Right lobe of liver (tissue), 4 donors: Measurements from ENCODE around the gene GSG1L.
"Not testable (repeated sequence)": the region's sequence is repeated elsewhere in the genome, so short reads cannot be mapped to it uniquely, and the experiment has no call there.

Experiments used
- POLR2A ChIP-seq: fragments of 450-650 bp; IDR thresholded peaks from one replicate; pipeline ENCODE4 v1.6.1; 2017; ENCODE audit warnings: antibody characterized with exemption, mild to moderate bottlenecking
- TF ChIP-seq, protein P1 (sequence below), 4 donors: fragments of 200-600 bp in 3 of 4; fragments of 450-650 bp in 1 of 4; IDR thresholded peaks; one replicate each; pipeline versions ENCODE4 v1.5.1 to v1.8.0; 2016 to 2022; ENCODE audit warnings: antibody characterized with exemption in 4 of 4, mild to moderate bottlenecking in 2 of 4
- donor health status: DM: no; HTN: no; CAD: no.
- donor health status: DM: no; HTN: no; CAD: no.
- donor health status: DM: no; HTN: yes; CAD: no.

DNA sequence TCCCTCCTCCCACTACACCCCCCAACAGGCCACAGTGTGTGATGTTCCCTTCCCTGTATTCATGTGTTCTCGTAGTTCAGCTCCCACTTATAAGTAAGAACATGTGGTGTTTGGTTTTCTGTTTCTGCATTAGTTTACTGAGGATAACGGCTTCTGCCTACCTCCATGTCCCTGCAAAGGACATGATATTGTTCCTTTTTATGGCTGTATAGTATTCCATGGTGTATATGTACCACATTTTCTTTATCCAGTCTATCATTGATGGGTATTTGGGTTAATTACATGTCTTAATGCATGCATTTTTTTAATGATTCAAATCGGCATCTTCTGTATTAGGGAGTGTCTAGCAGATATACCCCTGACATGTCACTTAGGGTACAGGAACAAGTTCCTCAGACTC is 320.5 kb downstream of the GSG1L start:
- not testable (repeated sequence) for TF ChIP-seq POLR2A
- TF ChIP-seq, protein P1, sequence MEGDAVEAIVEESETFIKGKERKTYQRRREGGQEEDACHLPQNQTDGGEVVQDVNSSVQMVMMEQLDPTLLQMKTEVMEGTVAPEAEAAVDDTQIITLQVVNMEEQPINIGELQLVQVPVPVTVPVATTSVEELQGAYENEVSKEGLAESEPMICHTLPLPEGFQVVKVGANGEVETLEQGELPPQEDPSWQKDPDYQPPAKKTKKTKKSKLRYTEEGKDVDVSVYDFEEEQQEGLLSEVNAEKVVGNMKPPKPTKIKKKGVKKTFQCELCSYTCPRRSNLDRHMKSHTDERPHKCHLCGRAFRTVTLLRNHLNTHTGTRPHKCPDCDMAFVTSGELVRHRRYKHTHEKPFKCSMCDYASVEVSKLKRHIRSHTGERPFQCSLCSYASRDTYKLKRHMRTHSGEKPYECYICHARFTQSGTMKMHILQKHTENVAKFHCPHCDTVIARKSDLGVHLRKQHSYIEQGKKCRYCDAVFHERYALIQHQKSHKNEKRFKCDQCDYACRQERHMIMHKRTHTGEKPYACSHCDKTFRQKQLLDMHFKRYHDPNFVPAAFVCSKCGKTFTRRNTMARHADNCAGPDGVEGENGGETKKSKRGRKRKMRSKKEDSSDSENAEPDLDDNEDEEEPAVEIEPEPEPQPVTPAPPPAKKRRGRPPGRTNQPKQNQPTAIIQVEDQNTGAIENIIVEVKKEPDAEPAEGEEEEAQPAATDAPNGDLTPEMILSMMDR (IDR thresholded peaks at IDR 0.05) = not testable (repeated sequence)
